ENCODE data around the gene GNG12.

DNA sequence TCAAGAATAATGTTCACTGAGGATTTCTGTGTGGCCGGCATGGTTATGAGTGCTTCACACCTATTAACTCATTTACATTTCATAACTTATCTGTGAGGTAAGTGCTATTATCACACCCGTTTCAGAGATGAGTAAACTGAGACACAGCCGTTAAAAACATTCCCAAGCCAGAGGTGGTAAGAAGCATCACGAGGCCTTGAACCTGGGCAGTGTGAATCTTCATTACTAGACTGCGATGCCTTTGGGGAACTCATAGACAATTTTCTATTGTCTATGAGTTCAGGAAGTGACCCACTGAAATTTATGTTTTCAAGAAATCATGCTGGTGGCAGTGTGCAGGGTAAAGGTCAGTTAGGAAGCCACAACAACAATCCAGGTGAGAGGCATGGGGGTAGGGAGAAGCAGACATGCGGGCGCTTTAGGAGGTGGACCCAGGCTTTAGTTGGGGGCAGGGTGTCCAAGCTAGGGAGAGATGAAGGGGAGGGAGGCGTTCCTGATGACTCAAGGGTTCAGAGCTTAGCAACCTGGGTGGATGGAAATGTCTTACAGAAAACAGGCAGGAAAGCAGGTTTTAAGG lies 14.5 kb downstream of the GNG12 start:
- TF ChIP-seq, protein P1, sequence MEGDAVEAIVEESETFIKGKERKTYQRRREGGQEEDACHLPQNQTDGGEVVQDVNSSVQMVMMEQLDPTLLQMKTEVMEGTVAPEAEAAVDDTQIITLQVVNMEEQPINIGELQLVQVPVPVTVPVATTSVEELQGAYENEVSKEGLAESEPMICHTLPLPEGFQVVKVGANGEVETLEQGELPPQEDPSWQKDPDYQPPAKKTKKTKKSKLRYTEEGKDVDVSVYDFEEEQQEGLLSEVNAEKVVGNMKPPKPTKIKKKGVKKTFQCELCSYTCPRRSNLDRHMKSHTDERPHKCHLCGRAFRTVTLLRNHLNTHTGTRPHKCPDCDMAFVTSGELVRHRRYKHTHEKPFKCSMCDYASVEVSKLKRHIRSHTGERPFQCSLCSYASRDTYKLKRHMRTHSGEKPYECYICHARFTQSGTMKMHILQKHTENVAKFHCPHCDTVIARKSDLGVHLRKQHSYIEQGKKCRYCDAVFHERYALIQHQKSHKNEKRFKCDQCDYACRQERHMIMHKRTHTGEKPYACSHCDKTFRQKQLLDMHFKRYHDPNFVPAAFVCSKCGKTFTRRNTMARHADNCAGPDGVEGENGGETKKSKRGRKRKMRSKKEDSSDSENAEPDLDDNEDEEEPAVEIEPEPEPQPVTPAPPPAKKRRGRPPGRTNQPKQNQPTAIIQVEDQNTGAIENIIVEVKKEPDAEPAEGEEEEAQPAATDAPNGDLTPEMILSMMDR (IDR thresholded peaks at IDR 0.05) = no peak
- TF ChIP-seq POLR2A (IDR thresholded peaks at IDR 0.05) = no peak
